Kidney (tissue), 14 donors: ENCODE results near the gene NUDT2. TPM values are rescaled to one million over a fixed set of nuclear protein-coding genes. Genes with fewer than 3 reads are reported as not detected.

Source experiments
- DNase-seq, 5 donors: peaks; one replicate each; pipeline ENCODE4 v3.0.0-alpha.2; 2013 to 2020
- FAIRE-seq: peaks from 2 replicates; lab custom pipeline; 2012; peaks lifted over from hg19 to GRCh38; lab: Jason Lieb, UNC
- H3K27ac ChIP-seq, 2 donors: one replicate each; pipeline ENCODE4 v1.7.0; 2013; ENCODE audit warnings: low read depth in 2 of 2, low read length in 2 of 2, inconsistent platforms in 1 of 2
- H3K27me3 ChIP-seq: one replicate; pipeline ENCODE4 v1.7.1; 2013; ENCODE audit warnings: low read length, inconsistent platforms; ENCODE audit not compliant: control insufficient read depth, insufficient read depth
- H3K36me3 ChIP-seq, 3 donors: one replicate each; pipeline versions ENCODE4 v1.7.0 to v1.7.1; 2013; ENCODE audit warnings: low read length in 3 of 3, control low read depth in 1 of 3, inconsistent platforms in 1 of 3; ENCODE audit not compliant: insufficient read depth in 3 of 3, control insufficient read depth in 2 of 3
- H3K4me1 ChIP-seq, 3 donors: one replicate each; pipeline versions ENCODE4 v1.7.0 to v1.7.1; 2013; ENCODE audit warnings: low read length in 3 of 3, inconsistent platforms in 1 of 3, low read depth in 1 of 3; ENCODE audit not compliant: control insufficient read depth in 2 of 3, insufficient read depth in 2 of 3
- H3K4me3 ChIP-seq, 3 donors: one replicate each; pipeline versions ENCODE4 v1.7.0 to v1.8.1; 2013; ENCODE audit warnings: low read length in 3 of 3, control low read depth in 1 of 3, inconsistent platforms in 1 of 3
- H3K9ac ChIP-seq, 3 donors: one replicate each; pipeline versions ENCODE4 v1.7.0 to v1.7.1; 2013; ENCODE audit warnings: low read length in 3 of 3, control low read depth in 1 of 3, inconsistent platforms in 1 of 3
- H3K9me3 ChIP-seq, 3 donors: one replicate each; pipeline versions ENCODE4 v1.7.0 to v1.7.1; 2013; ENCODE audit warnings: low read length in 3 of 3, control low read depth in 1 of 3, inconsistent platforms in 1 of 3; ENCODE audit not compliant: control insufficient read depth in 2 of 3, insufficient read depth in 1 of 3
- intact Hi-C: fragments of 100-400 bp; cut with DNase I; formaldehyde crosslinking; loops from one replicate; pipeline ENCODE4 v1.11.1; 2022
- polyA plus RNA-seq: library from polyadenylated mRNA; stranded (reverse); fragments of 350-450 nt; fragmentation: Illumina TruSeq; extraction: RNeasy Lipid Tissue Mini Kit (QIAGEN cat#74804); gene quantifications from one replicate; pipeline ENCODE4 v1.2.3, GENCODE V29; 2014; ENCODE audit warnings: low read depth, low replicate concordance; ENCODE audit not compliant: insufficient read depth
- total RNA-seq: library from RNA; stranded (reverse); fragmentation: NEBNext Ultra II Directional; extraction: Animal tissue kit (Norgen Biotek cat#: 25700); gene quantifications from one replicate; pipeline ENCODE4 v1.2.1, GENCODE V29; 2021
- TF ChIP-seq, protein P1 (sequence below): IDR thresholded peaks from 3 replicates; pipeline ENCODE4 v1.5.1; 2012; ENCODE audit warnings: mild to moderate bottlenecking, moderate library complexity, borderline replicate concordance; ENCODE audit not compliant: insufficient read depth; ENCODE audit errors: extremely low read depth
- donor health status: control.
- donor health status: control.
- donor health status: control.
- donor health status: control.
- donor health status: control.
- donor health status: DM: yes; HTN: yes; CAD: no.
- donor health status: Normal renal cell carcinoma (clear cell type).

The NUDT2 gene
- total and polyA plus RNA-seq, 2 donors from 2014 or later: 12.6 to 32.1 TPM

DNA sequence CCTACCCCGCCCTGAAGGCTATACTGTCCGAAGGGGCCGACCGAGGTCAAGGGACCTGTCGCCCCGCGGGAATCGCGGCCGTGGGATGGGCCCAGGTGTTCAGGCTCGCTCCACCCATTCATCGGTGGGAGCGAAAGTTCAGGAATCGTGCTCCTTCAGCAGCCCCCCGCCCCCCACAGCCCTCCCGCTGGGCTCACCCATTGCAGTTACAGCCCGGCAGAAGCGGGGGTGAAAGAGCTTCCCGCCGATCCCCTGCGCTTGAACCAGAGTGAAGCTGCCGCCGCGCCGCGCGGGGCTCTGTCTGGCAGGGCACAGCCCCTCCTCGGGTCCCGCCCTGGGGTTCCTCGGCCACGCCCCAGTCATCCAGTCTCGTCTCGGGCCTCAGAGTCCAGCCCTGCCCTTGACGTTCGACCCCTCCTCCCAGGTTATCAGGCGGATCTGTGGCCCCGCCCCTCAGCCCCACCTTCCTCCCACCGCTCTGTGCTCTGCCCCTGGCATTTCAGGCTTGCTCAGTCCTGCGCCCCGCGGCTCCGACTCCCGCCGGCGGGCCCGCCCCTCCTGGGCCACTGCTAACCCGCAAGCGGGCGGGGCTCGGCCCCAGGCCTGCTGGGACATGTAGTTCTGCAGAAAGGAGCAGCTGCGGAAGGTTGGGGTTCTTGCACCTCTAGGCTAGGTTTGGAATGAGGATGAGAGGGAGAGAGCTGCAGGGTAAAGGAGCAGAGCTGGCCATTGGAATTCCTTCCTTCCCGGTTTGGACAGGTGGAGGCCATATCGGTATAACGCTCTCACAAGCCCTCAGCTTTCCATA is 47.4 kb downstream of the NUDT2 start, which contains the start of gene MYORG:
Gene MYORG, minus strand, starts transcription at position 303 of the 808 bp plus-strand sequence. CDS start 3,955 bp downstream, outside the sequence.
- peaks cover under 1% of the 10 kb centered on the region for H3K27me3 ChIP-seq
- TF ChIP-seq, protein P1, sequence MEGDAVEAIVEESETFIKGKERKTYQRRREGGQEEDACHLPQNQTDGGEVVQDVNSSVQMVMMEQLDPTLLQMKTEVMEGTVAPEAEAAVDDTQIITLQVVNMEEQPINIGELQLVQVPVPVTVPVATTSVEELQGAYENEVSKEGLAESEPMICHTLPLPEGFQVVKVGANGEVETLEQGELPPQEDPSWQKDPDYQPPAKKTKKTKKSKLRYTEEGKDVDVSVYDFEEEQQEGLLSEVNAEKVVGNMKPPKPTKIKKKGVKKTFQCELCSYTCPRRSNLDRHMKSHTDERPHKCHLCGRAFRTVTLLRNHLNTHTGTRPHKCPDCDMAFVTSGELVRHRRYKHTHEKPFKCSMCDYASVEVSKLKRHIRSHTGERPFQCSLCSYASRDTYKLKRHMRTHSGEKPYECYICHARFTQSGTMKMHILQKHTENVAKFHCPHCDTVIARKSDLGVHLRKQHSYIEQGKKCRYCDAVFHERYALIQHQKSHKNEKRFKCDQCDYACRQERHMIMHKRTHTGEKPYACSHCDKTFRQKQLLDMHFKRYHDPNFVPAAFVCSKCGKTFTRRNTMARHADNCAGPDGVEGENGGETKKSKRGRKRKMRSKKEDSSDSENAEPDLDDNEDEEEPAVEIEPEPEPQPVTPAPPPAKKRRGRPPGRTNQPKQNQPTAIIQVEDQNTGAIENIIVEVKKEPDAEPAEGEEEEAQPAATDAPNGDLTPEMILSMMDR: no peak
- peak; percentile 94 to 98 (median 96) for DNase-seq
- H3K4me1 ChIP-seq: peaks cover 0 to 20% (median 10%) of the 10 kb centered on the region in 3 donors
- intact Hi-C loops: no loop called here
- peak; percentile 77 for FAIRE-seq
- peak within 1 kb of the TSS; percentile 85 to 91 for H3K27ac ChIP-seq
- H3K4me3 ChIP-seq: peak within 1 kb of the TSS; percentile 66 to 91 (median 82)
- H3K9ac ChIP-seq: peak within 1 kb of the TSS; percentile 35 to 91 (median 76)
- H3K36me3 ChIP-seq: peaks cover 0 to 3% (median 0%) of the 10 kb centered on the region in 3 donors
- no peaks in the 10 kb centered on the region for H3K9me3 ChIP-seq

DNA sequence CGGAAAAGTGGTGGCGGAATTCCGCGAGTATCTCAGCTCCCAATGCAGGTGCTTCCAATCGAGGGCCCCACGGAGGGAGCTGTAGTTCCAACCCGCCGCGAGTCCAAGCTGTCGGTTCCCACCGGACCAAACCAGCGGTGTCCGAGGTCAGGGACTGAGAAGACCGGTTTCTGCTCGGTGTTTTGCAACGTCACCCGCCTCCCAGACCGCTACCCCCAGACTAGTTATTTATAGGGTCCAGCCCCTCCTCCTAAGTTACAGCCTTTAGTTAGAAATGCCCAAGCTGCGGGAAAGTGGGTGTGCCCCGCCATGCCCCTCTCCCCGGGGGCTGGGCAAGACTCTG is 48.0 kb downstream of the NUDT2 start:
- DNase-seq: peak in 4 of 5 donors; percentile 56 to 86 (median 76)
- H3K4me3 ChIP-seq: peak overlapping the region; percentile 66 to 91 (median 82)
- TF ChIP-seq, protein P1: no peak
- peak overlapping the region; percentile 35 to 91 (median 76) for H3K9ac ChIP-seq
- no peaks in the 10 kb centered on the region for H3K9me3 ChIP-seq
- H3K27me3 ChIP-seq: no peaks in the 10 kb centered on the region
- H3K27ac ChIP-seq: peak overlapping the region; percentile 85 to 91
- no peak for FAIRE-seq
- intact Hi-C loops: no loop called here
- no peaks in the 10 kb centered on the region for H3K36me3 ChIP-seq
- peaks cover 0 to 20% (median 10%) of the 10 kb centered on the region in 3 donors for H3K4me1 ChIP-seq

DNA sequence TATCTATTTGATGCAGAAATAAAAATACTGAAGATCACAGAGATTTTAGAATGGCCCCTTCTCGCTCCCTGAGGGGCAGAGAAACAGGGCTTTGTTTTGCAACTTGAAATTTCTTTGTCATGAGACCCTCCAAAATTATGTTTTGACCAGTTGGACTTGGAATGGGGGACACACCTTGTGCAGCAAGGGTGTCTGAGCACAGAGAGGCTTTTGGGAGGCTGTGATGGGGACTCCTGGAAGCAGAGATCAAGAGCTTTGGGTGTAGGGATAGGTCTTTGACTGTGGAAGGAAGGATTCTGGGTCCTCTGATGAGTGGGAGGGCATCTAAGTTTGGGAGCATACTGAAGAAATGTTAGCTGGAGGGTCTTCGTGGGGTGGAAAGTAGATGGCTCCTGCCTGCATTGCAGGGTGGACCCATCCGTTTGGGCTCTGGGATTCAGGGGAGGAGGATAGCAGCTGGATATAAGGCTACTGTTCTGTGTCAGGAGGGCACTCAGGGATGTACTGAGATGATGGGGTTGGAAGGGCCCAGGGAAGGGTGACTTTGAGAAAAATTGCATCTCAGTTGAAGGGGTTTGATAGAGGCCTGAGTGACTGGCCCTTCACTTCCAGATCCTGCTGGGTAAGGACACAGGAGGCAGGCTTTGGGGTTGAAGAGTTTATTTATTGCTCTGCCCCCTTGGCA is 49.1 kb downstream of the NUDT2 start:
- H3K9me3 ChIP-seq: no peaks in the 10 kb centered on the region
- TF ChIP-seq, protein P1: no peak

More for the DNA sequence above, 49.1 kb downstream of the NUDT2 start:
- Histone ChIP-seq H3K27ac (no peak overlapping the region), H3K27me3 (no peaks in the 10 kb centered on the region), H3K4me1 (peaks cover 0 to 20% (median 10%) of the 10 kb centered on the region in 3 donors), H3K36me3 (no peaks in the 10 kb centered on the region), H3K9ac (peak overlapping the region in 1 of 3 donors; percentile 5), H3K4me3 (no peak overlapping the region)
- DNase-seq: no peak
- intact Hi-C loops: no loop called here
- no peak for FAIRE-seq
